ENCODE results near the gene ABCA12. TPM values are rescaled to one million over a fixed set of nuclear protein-coding genes. Genes with fewer than 3 reads are reported as not detected.

Gene ABCA12
- total RNA-seq, 1 donor from 2014 or later = 17.2 TPM

DNA sequence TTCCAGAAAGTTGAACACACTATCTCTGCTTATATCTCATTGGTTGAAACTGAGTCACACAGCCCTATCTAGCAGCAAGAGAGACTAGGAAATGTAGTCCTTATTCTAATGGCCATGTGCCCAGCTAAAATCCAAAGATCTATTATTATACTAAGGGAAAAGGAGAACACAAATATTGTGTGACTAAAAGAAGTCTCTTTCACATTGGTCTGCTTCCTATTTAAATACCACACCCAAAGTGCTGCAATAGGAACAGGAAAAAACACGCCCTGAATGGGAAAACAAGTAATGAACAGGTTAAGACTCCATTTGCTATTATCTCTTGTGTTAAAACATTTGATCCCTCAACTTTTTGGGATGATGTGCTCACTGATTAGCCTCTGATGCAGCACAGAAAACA is 242.2 kb downstream of the ABCA12 start:
- Histone ChIP-seq H3K36me3 (no peaks in the 10 kb centered on the region), H3K9me3 (no peaks in the 10 kb centered on the region), H3K4me3 (no peak overlapping the region), H3K4me1 (peaks cover 5% of the 10 kb centered on the region), H3K27ac (no peak overlapping the region), H3K27me3 (no peaks in the 10 kb centered on the region)
- intact Hi-C loops (cut with DNase I) = no loop called here
- TF ChIP-seq POLR2AphosphoS5 (IDR thresholded peaks at IDR 0.05; ENCODE audit: insufficient read depth in 1 of 2, low read depth in 1 of 2) (no peak), POLR2A (IDR thresholded peaks at IDR 0.05) (no peak)
- TF ChIP-seq, protein P1, sequence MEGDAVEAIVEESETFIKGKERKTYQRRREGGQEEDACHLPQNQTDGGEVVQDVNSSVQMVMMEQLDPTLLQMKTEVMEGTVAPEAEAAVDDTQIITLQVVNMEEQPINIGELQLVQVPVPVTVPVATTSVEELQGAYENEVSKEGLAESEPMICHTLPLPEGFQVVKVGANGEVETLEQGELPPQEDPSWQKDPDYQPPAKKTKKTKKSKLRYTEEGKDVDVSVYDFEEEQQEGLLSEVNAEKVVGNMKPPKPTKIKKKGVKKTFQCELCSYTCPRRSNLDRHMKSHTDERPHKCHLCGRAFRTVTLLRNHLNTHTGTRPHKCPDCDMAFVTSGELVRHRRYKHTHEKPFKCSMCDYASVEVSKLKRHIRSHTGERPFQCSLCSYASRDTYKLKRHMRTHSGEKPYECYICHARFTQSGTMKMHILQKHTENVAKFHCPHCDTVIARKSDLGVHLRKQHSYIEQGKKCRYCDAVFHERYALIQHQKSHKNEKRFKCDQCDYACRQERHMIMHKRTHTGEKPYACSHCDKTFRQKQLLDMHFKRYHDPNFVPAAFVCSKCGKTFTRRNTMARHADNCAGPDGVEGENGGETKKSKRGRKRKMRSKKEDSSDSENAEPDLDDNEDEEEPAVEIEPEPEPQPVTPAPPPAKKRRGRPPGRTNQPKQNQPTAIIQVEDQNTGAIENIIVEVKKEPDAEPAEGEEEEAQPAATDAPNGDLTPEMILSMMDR (IDR thresholded peaks at IDR 0.05) = no peak
- DNase-seq (ENCODE audit: extremely low spot score in 2 of 2) = no peak

DNA sequence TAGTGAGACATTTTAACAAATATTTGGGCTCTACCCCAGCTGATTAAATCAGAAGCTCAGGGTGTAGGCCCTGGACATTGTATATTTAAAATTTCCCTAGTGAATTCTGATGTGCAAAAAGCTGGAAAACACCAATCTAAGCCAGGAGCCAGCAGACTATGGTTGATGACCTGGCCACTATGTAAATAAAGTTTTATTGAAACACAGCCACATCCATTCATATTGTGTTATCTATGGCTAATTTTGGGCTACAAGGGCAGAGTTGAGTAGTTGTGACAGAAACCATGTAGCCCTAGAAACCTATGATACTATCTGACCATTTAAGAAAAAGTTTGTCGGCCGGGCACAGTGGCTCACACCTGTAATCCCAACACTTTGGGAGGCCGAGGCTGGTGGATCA is 243.0 kb downstream of the ABCA12 start:
- Histone ChIP-seq H3K4me1 (peaks cover 5% of the 10 kb centered on the region), H3K4me3 (no peak overlapping the region), H3K36me3 (no peaks in the 10 kb centered on the region), H3K27ac (no peak overlapping the region), H3K27me3 (no peaks in the 10 kb centered on the region), H3K9me3 (no peaks in the 10 kb centered on the region)
- DNase-seq (ENCODE audit: extremely low spot score in 2 of 2) = no peak
- intact Hi-C loops (cut with DNase I) = no loop called here
- TF ChIP-seq, protein P1 (IDR thresholded peaks at IDR 0.05) = no peak
- no peak for TF ChIP-seq POLR2AphosphoS5 (IDR thresholded peaks at IDR 0.05; ENCODE audit: insufficient read depth in 1 of 2, low read depth in 1 of 2)
- TF ChIP-seq POLR2A (IDR thresholded peaks at IDR 0.05) = no peak

DNA sequence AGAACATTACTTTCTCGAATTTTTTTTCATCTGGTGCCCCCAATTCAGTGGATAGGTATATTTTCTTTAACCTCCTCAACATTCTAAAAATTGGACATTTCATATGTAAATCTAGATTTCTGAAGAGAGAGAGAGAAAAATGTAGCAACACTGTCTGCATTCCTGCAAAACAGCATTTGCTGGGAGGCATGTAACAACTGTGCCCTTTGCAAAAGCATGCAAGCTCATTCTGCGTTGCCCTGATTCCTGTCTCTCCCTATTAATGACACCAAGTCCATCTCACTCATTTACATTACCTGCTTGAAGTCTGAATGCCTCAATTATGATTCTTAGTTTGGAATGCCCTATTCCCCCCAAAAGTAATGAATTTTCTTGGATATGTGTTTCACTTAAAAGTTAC is 249.1 kb downstream of the ABCA12 start:
- intact Hi-C loops (cut with DNase I) = no loop called here
- no peaks in the 10 kb centered on the region for H3K27me3 ChIP-seq
- no peaks in the 10 kb centered on the region for H3K36me3 ChIP-seq
- DNase-seq (ENCODE audit: extremely low spot score in 2 of 2) = no peak
- no peak overlapping the region for H3K4me3 ChIP-seq
- TF ChIP-seq POLR2AphosphoS5 (IDR thresholded peaks at IDR 0.05; ENCODE audit: insufficient read depth in 1 of 2, low read depth in 1 of 2) (no peak), POLR2A (IDR thresholded peaks at IDR 0.05) (no peak)
- TF ChIP-seq, protein P1 (IDR thresholded peaks at IDR 0.05) = no peak
- H3K27ac ChIP-seq = no peak overlapping the region
- H3K4me1 ChIP-seq = no peaks in the 10 kb centered on the region
- H3K9me3 ChIP-seq = no peaks in the 10 kb centered on the region

DNA sequence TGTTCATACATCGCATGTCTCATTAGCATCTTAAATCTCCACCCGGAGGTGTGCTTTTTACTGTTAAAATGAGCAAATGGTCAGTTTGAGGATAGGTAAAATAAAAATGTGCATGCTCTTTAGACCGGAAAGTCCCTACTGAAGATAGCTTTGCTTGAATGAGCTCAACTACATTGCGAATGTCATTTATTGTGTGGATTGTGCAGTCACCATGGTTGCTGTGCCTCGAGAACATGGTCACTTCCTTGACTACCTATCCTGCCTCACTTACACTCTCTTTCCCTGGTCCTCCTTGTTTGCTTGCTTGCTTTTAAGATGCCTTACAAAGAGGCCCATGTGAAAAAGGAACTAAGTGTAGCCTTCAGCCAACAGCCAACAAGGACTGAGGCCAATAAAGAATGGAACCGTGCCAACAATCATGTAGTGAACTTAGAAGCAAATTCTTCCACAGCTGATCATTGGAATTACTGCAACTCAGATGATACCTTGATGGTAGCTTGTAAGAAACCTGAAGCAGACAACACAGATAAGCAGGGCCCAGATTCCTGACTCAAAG is 256.7 kb downstream of the ABCA12 start:
- Histone ChIP-seq H3K36me3 (no peaks in the 10 kb centered on the region), H3K27ac (no peak overlapping the region), H3K4me3 (no peak overlapping the region), H3K9me3 (no peaks in the 10 kb centered on the region), H3K4me1 (no peaks in the 10 kb centered on the region), H3K27me3 (no peaks in the 10 kb centered on the region)
- TF ChIP-seq POLR2AphosphoS5 (IDR thresholded peaks at IDR 0.05; ENCODE audit: insufficient read depth in 1 of 2, low read depth in 1 of 2) (no peak), POLR2A (IDR thresholded peaks at IDR 0.05) (no peak)
- TF ChIP-seq, protein P1 (IDR thresholded peaks at IDR 0.05) = no peak
- DNase-seq (ENCODE audit: extremely low spot score in 2 of 2) = no peak
- intact Hi-C loops (cut with DNase I) = no loop called here

Other genes with a start within 250 kb of the ABCA12 start
- 75.6 TPM for gene ATIC, start 173.4 kb upstream of the ABCA12 start, total RNA-seq

Measured in vagina (tissue), 2 donors.